ENCODE measurements around the gene JAZF1.

DNA sequence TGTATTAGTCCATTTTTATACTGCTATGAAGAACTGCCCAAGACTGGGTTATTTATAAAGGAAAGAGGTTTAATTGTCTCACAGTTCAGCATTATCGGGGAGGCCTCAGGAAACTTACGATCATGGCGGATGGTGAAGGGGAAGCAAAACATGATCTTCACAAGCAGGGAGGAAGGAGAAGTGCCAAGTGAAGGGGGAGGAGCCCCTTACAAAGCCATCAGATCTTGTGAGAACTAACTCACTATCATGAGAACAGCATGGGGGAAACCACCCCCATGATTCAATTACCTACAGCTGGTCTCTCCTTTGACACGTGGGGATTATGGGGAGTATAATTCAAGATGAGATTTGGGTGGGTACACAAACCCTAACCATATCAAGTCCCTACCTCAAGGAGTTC, 85.4 kb downstream of the JAZF1 start:
- TF ChIP-seq EZH2 (IDR thresholded peaks at IDR 0.05; ENCODE audit: borderline replicate concordance, low read depth, low read length, poor library complexity, severe bottlenecking) = no peak
- TF ChIP-seq, protein P1, sequence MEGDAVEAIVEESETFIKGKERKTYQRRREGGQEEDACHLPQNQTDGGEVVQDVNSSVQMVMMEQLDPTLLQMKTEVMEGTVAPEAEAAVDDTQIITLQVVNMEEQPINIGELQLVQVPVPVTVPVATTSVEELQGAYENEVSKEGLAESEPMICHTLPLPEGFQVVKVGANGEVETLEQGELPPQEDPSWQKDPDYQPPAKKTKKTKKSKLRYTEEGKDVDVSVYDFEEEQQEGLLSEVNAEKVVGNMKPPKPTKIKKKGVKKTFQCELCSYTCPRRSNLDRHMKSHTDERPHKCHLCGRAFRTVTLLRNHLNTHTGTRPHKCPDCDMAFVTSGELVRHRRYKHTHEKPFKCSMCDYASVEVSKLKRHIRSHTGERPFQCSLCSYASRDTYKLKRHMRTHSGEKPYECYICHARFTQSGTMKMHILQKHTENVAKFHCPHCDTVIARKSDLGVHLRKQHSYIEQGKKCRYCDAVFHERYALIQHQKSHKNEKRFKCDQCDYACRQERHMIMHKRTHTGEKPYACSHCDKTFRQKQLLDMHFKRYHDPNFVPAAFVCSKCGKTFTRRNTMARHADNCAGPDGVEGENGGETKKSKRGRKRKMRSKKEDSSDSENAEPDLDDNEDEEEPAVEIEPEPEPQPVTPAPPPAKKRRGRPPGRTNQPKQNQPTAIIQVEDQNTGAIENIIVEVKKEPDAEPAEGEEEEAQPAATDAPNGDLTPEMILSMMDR (conservative IDR thresholded peaks at IDR 0.05; ENCODE audit: low read depth, low read length) = no peak
